ENCODE measurements around the gene RICTOR. TPM values are rescaled to one million over a fixed set of nuclear protein-coding genes. Genes with fewer than 3 reads are reported as not detected.

The RICTOR gene
- total and polyA plus RNA-seq, 9 of the 15 experiments (the other 6 are each of a cell fraction or from before 2014, with no cell fraction given): 13.9 to 46.6 (median 22.6) TPM

GRCh38 chr5:38979535-38979934 is 94.7 kb downstream of the RICTOR start:
- Histone ChIP-seq H3K4me3 (no peak overlapping the region), H2AFZ (ENCODE audit: low read depth, low read length) (no peak overlapping the region), H3K9me1 (ENCODE audit: control insufficient read depth, insufficient read depth, low read length) (no peaks in the 10 kb centered on the region), H3K79me2 (ENCODE audit: control insufficient read depth, insufficient read depth, low read length) (peaks cover 2% of the 10 kb centered on the region; the same call in 1 of the 3 replicates), H3K9me3 (replicated peaks; ENCODE audit: control insufficient read depth, insufficient read depth, low read depth, low read length) (no peaks in the 10 kb centered on the region), H3K27ac (ENCODE audit: extremely low read depth, low read depth, low read length) (no peak overlapping the region), H3K36me3 (ENCODE audit: control insufficient read depth, insufficient read depth, low read length) (peaks cover 31% of the 10 kb centered on the region), H3K27me3 (ENCODE audit: control insufficient read depth in 2 of 2, insufficient read depth in 2 of 2, low read length in 2 of 2) (no peaks in the 10 kb centered on the region), H3K4me2 (ENCODE audit: insufficient read depth, low read length) (no peak overlapping the region), H3K9ac (ENCODE audit: insufficient read depth in 1 of 2, low read depth in 2 of 2, low read length in 2 of 2) (no peak overlapping the region), H4K20me1 (replicated peaks; ENCODE audit: control insufficient read depth, insufficient read depth, low read length) (no peaks in the 10 kb centered on the region), H3K4me1 (replicated peaks in 1 of 2; ENCODE audit: control insufficient read depth in 2 of 2, insufficient read depth in 2 of 2, low read length in 2 of 2) (no peaks in the 10 kb centered on the region)
- no TSS peak for BruUV-seq (replicated peaks)
- WGBS (ENCODE audit: insufficient coverage, low coverage, missing lambda C conversion rate): 68% methylated on average over 2 of the region's 2 CpGs
- DNase-seq (ENCODE audit: extremely low read depth in 1 of 4, low spot score in 3 of 4) (no peak), ATAC-seq (peak; percentile 52), FAIRE-seq (no peak)
- ChIA-PET POLR2A (interaction anchor here (0.6 to 1.4 kb wide), 2 partner anchors 18 to 390 kb away, joined by 3 to 4 read pairs; no protein-coding TSS in a partner anchor), CTCF (ENCODE audit: low intra/inter-chr PET ratio) (no interaction called here)
- in situ Hi-C loops (cut with MboI): no loop called here
- intact Hi-C loops (cut with micrococcal nuclease): no loop called here
- TF ChIP-seq RBFOX2 (IDR thresholded peaks at IDR 0.05; ENCODE audit: low read depth, low read length): no peak
- TF ChIP-seq ZNF668 (CRISPR knock-in tag; IDR thresholded peaks at IDR 0.05): no peak
- TF ChIP-seq BRD4 (IDR thresholded peaks at IDR 0.05): no peak
- peak; percentile 68; the same call in 1 of the 2 replicates for TF ChIP-seq ZBTB40 (IDR thresholded peaks at IDR 0.05)
- TF ChIP-seq ZBTB40 (CRISPR knock-in tag; IDR thresholded peaks at IDR 0.05): no peak
- no peak for TF ChIP-seq ERF (CRISPR knock-in tag; IDR thresholded peaks at IDR 0.05)
- TF ChIP-seq ZNF282 (CRISPR knock-in tag; IDR thresholded peaks at IDR 0.05): no peak
